ENCODE data around the gene DGKB.

DGKB gene

GRCh38 chr7:14483663-14484062, 418.9 kb downstream of the DGKB start:
- ATAC-seq: no peak
- TF ChIP-seq OSR1 (CRISPR knock-in tag; IDR thresholded peaks at IDR 0.05) (no peak), PPARA (CRISPR knock-in tag; IDR thresholded peaks at IDR 0.05; ENCODE audit: borderline replicate concordance) (no peak), ZFP3 (CRISPR knock-in tag; IDR thresholded peaks at IDR 0.05) (no peak), POU6F1 (CRISPR knock-in tag; IDR thresholded peaks at IDR 0.05; ENCODE audit: borderline replicate concordance, low read depth) (no peak)

- TF ChIP-seq PPARA (CRISPR knock-in tag; IDR thresholded peaks at IDR 0.05; ENCODE audit: borderline replicate concordance) (no peak), ARNTL (CRISPR knock-in tag; IDR thresholded peaks at IDR 0.05; ENCODE audit: borderline replicate concordance, low read depth) (no peak), GLIS3 (CRISPR knock-in tag; IDR thresholded peaks at IDR 0.05) (no peak), TOX (CRISPR knock-in tag; IDR thresholded peaks at IDR 0.05; ENCODE audit: borderline replicate concordance) (no peak), CSRNP3 (CRISPR knock-in tag; IDR thresholded peaks at IDR 0.05) (no peak), ZNF70 (CRISPR knock-in tag; IDR thresholded peaks at IDR 0.05) (no peak), SNAI2 (CRISPR knock-in tag; IDR thresholded peaks at IDR 0.05) (no peak), CREB5 (CRISPR knock-in tag; IDR thresholded peaks at IDR 0.05; ENCODE audit: low read depth) (no peak), CSDC2 (CRISPR knock-in tag; IDR thresholded peaks at IDR 0.05) (no peak), BACH2 (CRISPR knock-in tag; IDR thresholded peaks at IDR 0.05; ENCODE audit: borderline replicate concordance) (no peak), TSHZ2 (CRISPR knock-in tag; IDR thresholded peaks at IDR 0.05) (no peak), POU6F1 (CRISPR knock-in tag; IDR thresholded peaks at IDR 0.05; ENCODE audit: borderline replicate concordance, low read depth) (no peak), ZC3H10 (CRISPR knock-in tag; IDR thresholded peaks at IDR 0.05) (no peak), ESRRG (CRISPR knock-in tag; IDR thresholded peaks at IDR 0.05) (no peak), PATZ1 (CRISPR knock-in tag; IDR thresholded peaks at IDR 0.05; ENCODE audit: borderline replicate concordance) (no peak), ZNF565 (CRISPR knock-in tag; conservative IDR thresholded peaks at IDR 0.05; ENCODE audit: low read depth) (no peak), ISL1 (CRISPR knock-in tag; IDR thresholded peaks at IDR 0.05) (no peak)
- no peak for ATAC-seq
These were observed 422.3 kb downstream of the DGKB start for GRCh38 chr7:14480281-14480680.

All from SK-N-SH treated with all-trans-retinoic acid at 6 μM for 48 hours (cell line).